HG03196 (cell line): ENCODE data around the gene FUBP1.
A peak's percentile ranks its signal among the peaks of the same experiment; 100 is the strongest.
"Not testable (repeated sequence)": the region's sequence is repeated elsewhere in the genome, so short reads cannot be mapped to it uniquely, and the experiment has no call there.

Source experiments
- ATAC-seq: cut with Tn5 transposase; IDR thresholded peaks from one replicate; pipeline ENCODE4 v1.9.1; 2021; ENCODE audit not compliant: unreplicated experiment

FUBP1 gene

DNA sequence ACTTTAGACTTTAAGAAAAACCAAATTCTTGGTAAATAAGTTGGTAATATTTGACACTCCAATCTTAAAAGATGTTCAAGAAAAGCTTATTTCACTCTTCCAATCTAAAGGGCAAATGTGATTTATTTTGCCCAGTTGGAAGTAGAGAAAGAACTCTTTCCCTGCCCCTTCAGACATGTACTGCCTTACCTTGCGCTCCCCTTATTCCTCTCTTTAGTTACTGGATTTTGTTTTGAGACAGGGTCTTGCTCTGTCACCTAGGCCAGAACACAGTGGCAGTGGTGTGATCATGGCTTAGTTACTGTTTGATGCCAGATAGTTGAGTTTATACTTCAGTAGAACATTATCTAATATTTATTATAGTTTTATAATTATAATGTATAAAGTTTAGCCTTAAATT, 27.5 kb downstream of the FUBP1 start:
- ATAC-seq = no peak

DNA sequence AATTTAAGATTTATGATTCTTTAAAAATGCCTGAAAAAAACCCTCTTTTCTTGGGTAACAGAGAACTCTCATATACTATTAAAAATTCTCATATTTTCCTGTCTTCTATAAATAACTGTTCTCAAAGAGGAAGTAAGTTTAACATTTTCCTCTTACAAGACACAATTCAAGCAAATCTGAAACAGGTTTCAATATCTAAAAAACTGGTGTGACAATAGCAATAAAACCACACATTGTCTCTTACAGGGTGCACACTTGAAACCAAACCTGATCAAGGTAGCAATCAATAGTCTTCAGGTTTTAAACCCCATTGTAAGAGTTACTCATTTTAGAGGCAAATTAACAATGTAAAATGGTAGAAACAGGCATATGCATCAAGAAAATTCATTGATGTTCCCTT, 28.0 kb downstream of the FUBP1 start:
- ATAC-seq = peak; percentile 50

DNA sequence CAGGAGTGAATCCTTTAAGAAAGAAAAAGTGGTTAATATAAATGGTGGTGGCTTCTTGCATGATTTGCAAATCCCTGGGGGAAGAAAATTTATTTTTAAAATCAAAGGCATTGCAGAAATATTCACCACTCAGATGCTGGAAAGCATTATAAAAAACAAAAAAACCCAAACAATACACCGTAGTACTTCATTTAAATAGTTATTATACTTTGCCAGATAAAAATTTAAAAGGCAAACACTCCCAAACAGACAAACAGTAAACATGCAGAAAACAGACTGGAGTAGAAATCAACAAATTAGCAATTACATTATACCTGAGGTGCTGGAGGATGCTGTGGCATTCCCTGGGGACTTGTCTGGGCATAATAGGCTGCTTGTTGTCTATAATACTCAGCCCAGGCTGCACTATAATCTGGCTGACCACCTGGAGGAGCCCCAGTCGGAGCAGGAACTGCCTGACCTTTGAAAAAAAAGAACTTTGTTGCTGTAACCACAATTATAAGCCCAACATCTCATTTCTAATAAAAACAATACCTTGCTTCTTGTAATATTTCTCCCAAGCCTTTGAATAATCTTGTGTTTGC, 29.9 kb downstream of the FUBP1 start:
- ATAC-seq = no peak

DNA sequence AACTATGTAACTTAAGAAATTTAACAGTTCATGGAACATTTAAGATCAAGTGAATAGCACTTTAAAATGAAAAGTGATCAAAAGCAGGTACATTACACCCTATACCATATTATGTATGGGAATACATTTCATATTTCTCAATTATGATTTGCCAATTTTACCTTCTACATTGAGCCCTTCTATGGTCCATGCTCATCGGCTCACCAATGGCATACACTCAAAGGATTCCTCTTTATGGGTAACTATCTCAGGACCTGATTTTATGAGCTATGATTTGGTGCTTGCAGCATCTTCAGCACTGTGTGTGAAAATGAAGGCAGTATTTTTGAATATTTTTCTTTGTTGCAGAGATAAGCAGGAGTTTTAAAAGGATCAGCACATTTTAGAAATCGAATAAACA, 33.5 kb downstream of the FUBP1 start:
- no peak for ATAC-seq

DNA sequence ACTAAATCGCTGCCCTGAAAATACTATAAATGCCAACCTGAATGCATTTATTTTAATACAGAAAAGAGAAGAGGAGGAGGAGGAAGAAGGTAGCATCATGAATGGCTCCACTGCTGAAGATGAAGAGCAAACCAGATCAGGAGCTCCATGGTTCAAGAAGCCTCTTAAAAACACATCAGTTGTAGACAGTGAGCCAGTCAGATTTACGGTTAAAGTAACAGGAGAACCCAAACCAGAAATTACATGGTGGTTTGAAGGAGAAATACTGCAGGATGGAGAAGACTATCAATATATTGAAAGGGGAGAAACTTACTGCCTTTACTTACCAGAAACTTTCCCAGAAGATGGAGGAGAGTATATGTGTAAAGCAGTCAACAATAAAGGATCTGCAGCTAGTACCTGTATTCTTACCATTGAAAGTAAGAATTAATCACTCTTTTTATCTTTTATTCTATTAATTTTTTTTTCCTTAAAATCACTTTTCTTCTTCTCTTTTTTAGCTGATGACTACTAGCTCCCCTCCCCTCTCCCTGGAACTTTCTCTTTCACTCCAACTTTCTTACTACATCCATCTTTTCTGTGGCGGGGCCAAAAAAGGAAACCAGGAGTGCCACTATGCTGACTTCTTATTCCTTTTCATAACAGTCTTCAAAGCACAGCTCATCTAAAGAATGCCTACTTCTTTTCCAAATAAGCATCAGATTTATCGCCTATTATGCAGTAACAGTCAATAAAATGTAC, 36.3 kb downstream of the FUBP1 start:
- ATAC-seq = no peak

DNA sequence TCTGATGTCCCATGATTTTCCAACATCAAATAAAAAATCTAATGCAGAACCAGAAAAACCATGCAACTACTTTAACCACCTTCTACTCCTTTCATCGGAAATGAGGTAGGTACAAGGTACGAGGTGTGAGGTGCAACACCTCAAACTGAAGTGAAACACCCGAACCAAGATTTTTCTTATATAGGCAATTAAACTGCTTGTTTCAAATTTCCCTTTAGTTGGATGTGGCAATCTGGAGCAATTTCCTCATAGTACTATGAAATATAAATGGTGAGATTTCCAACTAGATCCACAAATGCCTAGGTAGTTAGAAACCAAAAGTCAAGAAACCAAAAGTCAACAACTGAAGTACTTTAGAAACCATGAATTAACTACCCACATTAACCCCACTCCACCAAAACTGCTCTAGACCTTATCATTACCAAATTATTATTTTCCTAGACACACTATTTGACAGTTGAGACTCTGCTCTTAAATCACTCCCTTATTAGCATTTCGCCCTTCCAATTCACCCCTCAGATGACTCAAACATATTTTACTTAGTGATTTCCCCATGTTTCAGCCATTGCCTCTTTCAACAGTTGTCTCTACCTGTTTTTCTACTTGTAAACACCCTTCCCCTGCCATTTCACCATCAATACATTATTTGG, 37.8 kb downstream of the FUBP1 start:
- no peak for ATAC-seq

DNA sequence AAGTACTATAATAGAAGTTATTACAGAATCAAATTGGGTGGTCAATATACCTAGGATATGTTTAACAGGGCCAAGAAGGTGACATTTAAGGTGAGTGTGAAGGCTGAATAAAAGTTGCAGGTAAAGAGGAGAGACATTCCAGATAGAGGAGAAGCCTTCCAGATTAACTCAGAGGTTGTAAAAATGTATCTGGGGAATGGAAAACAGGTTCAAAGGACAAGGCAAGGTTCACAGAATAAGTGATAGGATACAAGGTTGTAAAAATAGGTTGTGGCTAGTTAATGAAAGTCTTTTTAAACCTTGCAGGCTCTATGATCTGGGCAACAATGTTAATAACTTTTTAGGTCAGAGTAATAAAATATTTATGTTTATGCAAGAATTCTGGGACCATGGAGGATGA, 40.2 kb downstream of the FUBP1 start:
- ATAC-seq = no peak

DNA sequence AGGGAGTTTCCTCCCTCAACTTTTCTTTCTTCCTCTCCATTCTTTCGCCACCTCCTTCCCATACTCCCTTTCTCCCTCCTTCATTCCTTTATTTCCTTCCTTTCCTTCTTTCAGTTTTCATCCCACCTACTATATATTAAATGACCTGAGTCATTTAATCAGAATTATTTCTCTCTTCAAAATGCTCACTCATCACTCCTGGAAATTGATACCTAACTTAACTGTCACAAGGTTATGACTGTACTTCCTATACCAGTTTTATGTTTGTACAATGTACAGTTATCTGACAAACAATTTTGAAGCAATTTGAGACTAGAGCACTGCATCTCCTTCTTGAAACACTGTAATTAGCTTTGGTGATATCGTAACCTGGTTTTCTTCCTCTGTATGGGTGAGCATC, 49.1 kb downstream of the FUBP1 start:
- no peak for ATAC-seq

DNA sequence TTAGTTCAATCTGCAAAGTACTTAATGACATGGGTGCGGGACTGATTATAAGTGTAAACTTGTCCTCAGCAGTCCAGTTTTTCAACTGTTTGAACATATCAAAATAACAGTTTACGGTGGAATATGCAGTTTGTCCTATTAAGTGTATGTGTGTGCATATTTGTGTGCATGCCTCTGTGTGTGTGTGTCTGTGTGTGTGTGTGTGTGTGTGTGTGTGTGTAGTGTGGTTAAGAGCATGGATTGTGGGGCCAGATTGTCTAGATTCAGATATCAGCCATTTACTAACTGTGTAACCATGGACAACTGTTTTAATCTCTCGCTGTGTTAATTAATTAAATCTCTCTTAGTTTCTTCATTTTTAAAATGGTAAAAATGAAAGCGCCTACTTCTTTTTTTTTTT, 51.5 kb downstream of the FUBP1 start:
- ATAC-seq = no peak

DNA sequence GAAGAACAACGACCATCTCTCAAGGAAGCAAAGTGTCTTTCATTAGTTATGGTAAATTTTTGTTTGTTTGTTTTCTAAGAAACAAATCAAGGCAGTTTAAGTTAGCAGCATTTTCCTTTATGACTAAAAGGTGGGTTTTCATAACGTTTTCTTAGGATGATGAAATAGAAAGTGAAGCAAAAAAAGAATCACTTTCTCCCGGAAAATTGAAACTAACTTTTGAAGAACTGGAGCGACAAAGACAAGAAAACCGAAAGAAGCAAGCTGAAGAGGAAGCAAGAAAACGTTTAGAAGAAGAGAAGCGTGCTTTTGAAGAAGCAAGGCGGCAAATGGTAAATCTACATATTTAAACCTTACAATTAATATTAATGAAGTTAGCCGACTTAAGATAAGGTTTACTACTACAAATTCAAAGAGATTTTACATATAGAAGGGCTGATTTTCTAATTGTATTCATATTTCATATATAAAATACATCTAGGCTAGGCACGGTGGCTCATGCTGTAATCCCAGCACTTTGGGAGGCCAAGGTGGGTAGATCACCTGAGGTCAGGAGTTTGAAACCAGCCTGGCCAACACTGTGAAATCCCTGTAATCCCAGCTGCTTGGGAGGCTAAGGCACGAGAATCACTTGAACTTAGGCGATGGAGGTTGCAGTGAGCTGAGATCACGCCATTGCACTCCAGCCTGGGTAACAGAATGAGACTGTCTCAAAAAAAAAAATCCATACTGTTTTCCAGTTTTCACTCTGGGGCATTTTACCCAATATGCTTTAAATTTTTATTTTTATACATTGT, 52.1 kb downstream of the FUBP1 start:
- no peak for ATAC-seq

DNA sequence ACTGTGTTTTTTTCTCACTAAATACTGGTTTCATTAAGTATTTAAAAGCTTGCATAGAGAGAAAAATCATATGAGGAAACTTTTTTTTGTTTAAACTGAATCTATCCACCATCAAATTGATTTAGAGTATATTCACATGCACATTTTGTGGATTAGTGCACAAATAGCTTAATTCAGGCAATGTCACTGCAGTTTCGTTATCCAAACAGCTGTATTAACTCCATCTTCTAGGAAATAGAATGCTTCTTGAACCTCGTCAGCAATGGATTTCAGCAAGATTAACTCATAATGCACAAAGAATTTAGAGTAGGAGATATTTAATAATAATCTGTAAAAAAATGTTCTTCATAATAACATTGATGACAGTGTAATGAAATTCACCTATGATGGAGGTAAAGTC, 52.9 kb downstream of the FUBP1 start:
- ATAC-seq = no peak

DNA sequence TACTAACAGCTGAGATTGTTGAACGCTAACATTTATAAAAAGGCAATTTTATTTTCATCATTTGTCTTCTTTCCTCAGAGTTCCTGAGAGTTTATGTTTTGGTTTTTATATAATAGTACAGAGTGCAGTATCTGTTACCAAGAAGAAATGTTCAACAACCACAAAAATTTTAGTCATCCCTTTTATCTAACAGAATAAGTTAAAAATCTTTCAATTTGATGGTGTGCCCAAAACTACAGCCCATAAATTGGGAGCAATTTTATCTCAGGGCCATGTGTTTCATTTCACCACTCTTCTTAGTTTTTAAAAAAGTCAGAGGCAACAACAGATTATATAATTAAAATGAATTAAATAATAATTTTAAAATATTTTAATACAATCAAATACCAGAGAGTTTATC, 53.4 kb downstream of the FUBP1 start:
- ATAC-seq = no peak

DNA sequence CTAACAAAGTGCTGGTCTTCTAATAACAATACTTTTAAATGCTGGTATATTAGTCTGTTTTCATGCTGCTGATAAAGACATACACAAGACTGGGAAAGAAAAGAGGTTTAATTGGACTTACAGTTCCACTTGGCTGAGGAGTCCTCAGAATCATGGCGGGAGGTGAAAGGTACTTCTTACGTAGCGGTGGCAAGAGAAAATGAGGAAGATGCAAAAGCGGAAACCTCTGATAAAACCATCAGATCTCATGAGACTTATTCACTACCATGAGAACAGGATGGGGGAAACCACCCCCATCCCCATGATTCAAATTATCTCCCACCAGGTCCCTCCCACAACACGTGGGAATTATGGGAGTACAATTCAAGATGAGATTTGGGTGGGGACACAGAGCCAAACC, 60.0 kb downstream of the FUBP1 start:
- ATAC-seq = not testable (repeated sequence)

DNA sequence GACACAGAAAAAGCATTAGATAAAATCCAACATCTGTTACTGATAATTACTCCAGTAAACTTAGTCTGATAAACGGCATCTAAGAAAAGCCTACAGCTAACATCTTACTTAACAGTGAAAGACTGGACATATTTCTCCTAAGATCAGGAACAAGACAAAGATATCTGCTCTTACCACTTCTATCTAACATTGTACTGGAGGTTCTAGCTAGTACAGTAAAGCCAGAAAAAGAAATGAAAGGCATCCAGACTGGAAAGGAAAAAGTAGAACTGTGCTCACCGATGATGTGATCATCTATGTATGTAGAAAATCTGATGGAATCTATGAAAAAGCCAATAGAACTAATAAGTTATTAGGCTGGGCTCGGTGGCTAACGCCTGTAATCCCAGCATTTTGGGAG, 68.8 kb downstream of the FUBP1 start:
- ATAC-seq = no peak

DNA sequence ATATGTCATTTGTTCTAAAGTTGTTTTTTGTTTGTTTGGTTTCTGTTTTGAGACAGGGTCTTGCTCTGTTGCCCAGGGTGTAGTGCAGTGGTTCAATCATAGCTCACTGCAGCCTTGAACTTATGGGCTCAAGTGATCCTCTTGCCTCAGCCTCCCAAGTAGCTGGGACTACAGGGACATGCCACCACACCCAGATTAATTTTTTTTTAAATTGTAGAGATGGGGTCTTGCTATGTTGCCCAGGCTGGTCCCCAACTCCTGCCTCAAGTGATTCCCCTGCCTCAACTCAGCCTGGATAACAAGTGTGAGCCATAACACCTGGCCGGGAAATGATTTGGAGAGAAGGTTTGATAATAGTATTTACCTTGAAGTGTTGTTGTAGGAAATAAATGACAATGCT, 72.2 kb downstream of the FUBP1 start:
- no peak for ATAC-seq

DNA sequence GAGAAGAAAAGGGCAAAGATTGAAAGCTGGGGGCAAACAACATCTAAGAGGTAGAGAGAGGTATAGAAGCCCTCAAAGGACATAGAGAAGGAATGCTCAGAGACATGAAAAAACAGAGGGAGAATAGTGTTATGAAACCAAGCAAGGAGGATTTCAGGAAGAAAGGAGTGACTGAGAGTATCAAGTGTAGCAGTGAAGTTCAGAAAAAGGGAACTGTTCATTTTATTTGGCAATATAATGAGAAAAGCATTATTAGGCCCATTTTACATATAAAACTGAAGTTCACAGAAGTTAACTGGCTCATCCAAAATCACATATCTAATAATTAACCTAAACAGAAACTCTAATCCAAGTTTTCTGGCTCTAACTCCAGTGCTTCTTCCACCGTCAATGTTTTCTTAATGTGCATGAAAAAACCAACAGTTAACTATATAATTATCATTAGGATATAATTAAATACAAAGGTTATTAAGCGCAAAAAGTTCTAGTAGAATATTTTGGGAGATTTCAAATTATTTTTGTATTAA, 72.8 kb downstream of the FUBP1 start:
- no peak for ATAC-seq

DNA sequence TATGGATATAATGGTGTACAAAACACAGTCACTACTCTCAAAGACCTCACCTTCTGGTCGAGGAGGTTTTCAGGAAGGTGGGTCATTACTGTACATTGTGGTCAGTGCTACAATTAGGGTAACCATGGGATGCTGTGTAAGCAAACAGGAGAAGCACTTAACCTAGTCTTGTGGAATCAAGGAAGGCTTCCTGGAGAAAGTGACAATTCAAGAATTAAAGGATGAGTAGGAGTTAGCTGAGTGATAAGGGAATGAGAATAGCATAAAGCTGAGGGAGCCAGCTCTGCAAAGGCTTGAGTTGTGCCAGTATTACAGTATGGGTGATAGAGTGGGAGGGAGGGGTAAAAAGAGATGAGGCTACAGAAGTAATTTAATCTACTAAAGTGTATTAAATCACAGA, 73.3 kb downstream of the FUBP1 start:
- ATAC-seq = no peak

DNA sequence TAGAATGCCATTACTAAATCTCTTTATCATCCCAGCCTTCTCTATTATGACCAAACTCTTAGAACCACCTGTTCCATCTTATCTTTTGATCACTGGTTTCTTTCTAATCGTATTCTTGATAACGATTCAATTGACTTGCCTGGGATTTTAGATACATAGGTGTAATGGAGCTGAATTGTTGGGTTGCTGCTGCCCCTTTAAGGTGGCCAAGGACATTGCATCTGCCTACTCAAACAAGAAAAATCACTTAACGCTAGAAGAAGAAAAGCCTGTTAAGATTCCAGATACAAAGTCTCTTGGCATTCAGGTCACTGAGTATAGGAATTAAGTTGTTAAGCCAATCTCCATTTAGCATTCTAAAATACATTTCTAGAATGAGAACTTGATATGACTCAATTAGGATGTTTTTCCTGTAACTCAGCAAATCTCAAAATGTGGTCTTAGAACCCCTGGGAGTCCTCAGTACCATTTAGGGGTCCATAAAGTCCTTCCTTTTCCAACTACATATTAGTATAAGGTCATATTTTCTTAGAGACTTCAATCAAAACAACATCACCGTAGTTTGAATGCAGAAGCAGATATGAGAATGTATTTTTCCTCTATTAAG, 78.1 kb downstream of the FUBP1 start:
- no peak for ATAC-seq

DNA sequence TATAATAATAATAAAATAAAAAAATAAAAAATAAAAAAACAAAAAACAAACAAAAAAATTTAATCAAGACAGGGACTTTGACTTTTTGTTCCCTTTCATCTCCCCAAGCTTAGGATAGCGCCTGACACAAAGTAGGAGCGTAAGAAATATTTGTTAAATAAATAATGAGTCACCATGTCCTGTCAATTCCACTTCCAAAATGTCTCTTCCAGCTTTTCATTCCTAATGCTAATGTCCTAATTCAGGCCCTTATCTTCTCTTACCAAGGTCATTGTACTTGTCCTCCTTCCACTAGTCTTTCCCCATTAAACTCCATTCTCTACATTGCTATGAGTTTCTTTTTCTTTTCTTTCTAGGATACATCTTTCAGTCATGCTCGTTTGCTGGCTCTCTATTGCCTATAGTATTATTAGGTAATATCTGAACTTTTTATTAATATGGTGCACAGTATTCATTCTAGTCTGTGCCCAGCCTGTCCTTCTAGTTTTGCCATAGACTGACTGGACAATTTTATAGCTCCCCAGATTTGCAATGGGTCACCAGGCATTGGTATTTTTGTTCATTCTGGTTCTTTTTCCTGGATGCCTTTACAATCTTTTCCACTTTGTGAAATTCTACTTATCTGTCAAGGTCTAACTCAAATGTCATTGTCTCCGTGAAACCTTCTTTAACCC, 79.1 kb downstream of the FUBP1 start:
- no peak for ATAC-seq
